ENCODE data around the gene KIF12.

KIF12 gene

DNA sequence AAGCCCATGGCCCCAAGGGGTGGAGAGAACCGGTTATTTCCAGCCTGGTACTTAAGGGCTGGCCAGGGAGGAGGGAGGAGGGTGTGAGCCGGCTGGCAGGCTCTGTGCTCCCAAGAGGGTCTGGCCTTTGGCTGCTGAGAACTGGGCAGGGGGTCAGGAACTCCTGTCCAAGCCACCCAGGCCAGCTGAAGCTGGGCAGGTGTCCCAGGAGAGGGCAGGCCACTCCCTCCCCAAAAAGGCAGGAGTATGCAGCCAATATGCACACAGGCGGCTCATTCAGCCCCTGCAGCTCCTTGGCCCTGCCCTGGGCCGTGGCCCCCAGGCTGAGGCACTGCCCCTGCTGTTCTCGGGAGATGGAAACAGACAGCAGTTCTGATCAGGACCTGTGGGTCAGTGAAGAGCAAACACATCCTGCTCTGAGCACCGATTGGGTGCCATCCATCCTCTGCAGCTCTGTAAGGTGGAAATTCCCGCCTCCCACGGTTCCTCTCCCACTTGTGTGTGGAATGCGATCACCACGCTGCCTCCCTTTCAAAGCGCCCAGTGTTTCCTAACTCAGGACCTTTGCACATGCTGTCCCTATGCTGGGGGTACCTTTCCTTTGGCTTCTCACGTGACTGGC, 17.1 kb upstream of the KIF12 start:
- no peak overlapping the region for H2BK15ac ChIP-seq (ENCODE audit: low read depth, poor library complexity, severe bottlenecking)
- H2BK120ac ChIP-seq (ENCODE audit: low read depth, low read length): no peak overlapping the region
- no peak overlapping the region for H2BK5ac ChIP-seq (ENCODE audit: low read depth, low read length, poor library complexity, severe bottlenecking)
- H4K91ac ChIP-seq (ENCODE audit: low read length): no peak overlapping the region
- no peak overlapping the region for H3K27ac ChIP-seq (ENCODE audit: low read length, poor library complexity, severe bottlenecking)
- no peak overlapping the region for H3K4me2 ChIP-seq (ENCODE audit: low read length, poor library complexity, severe bottlenecking)
- H3K27me3 ChIP-seq (ENCODE audit: control insufficient read depth in 1 of 2, insufficient read depth in 1 of 2, low read length in 2 of 2): peaks cover 28 to 67% of the 10 kb centered on the region in 2 experiments
- no peaks in the 10 kb centered on the region for H3K9me3 ChIP-seq (ENCODE audit: control insufficient read depth, low read length)
- H3K36me3 ChIP-seq (ENCODE audit: control insufficient read depth in 1 of 2, insufficient read depth in 2 of 2, low read depth in 1 of 2, low read length in 2 of 2): peaks cover 0 to 6% of the 10 kb centered on the region in 2 experiments
- no peak overlapping the region for H4K8ac ChIP-seq (ENCODE audit: low read length)
- no peak for DNase-seq
- H3K4me1 ChIP-seq (ENCODE audit: control insufficient read depth, insufficient read depth, low read depth, low read length): peaks cover 3% of the 10 kb centered on the region
- H2BK12ac ChIP-seq (ENCODE audit: low read length in 2 of 2): no peak overlapping the region
- no peak overlapping the region for H3K4ac ChIP-seq (ENCODE audit: low read depth in 1 of 2, low read length in 2 of 2)
- no peak overlapping the region for H3K14ac ChIP-seq (ENCODE audit: low read length in 2 of 2)
- no peaks in the 10 kb centered on the region for H3K79me1 ChIP-seq (replicated peaks; ENCODE audit: low read length, poor library complexity, severe bottlenecking)
- H2AFZ ChIP-seq (ENCODE audit: low read depth, low read length): no peak overlapping the region
- H2AK5ac ChIP-seq (ENCODE audit: low read length, severe bottlenecking): no peak overlapping the region
- WGBS: 80% methylated on average over 12 of the region's 12 CpGs
- no peak overlapping the region for H3K23ac ChIP-seq (ENCODE audit: low read length in 2 of 2)
- no peak overlapping the region for H3K18ac ChIP-seq (ENCODE audit: low read depth in 1 of 2, low read length in 2 of 2)
- H3K9ac ChIP-seq (ENCODE audit: low read length): no peak overlapping the region
- H3K4me3 ChIP-seq (ENCODE audit: insufficient read depth in 1 of 2, low read depth in 1 of 2, low read length in 2 of 2): no peak overlapping the region

DNA sequence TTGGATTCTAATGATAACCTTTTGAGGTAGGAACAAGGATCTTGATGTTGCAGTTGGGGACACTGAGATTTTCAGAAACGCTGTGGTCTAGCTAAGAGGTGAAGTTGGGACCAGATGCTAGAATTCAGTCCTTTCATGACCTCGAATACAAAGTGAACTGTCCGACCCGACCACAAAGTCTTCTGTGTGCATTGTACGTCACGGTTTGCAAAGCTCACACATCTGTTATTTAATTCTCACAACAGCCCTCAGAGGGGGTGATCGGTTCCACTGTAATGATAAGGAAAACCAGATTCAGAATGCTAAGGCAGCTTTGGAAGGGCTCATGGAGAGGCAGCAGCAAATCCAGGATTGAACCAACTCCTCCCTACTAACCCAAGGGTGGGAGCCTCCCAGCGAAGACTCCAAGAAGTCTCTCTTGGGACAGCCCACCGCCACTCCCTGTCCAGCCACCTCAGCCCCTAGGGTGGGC, 16.6 kb upstream of the KIF12 start:
- no peak overlapping the region for H2AFZ ChIP-seq (ENCODE audit: low read depth, low read length)
- H3K36me3 ChIP-seq (ENCODE audit: control insufficient read depth in 1 of 2, insufficient read depth in 2 of 2, low read depth in 1 of 2, low read length in 2 of 2): peaks cover 0 to 6% of the 10 kb centered on the region in 2 experiments
- no peak overlapping the region for H2BK15ac ChIP-seq (ENCODE audit: low read depth, poor library complexity, severe bottlenecking)
- H2BK5ac ChIP-seq (ENCODE audit: low read depth, low read length, poor library complexity, severe bottlenecking): no peak overlapping the region
- no peak overlapping the region for H3K23ac ChIP-seq (ENCODE audit: low read length in 2 of 2)
- no peak overlapping the region for H3K4ac ChIP-seq (ENCODE audit: low read depth in 1 of 2, low read length in 2 of 2)
- H3K4me3 ChIP-seq (ENCODE audit: insufficient read depth in 1 of 2, low read depth in 1 of 2, low read length in 2 of 2): no peak overlapping the region
- no peak overlapping the region for H3K4me2 ChIP-seq (ENCODE audit: low read length, poor library complexity, severe bottlenecking)
- 91% methylated on average over 9 of the region's 9 CpGs for WGBS
- H2AK5ac ChIP-seq (ENCODE audit: low read length, severe bottlenecking): no peak overlapping the region
- DNase-seq: no peak
- no peak overlapping the region for H3K18ac ChIP-seq (ENCODE audit: low read depth in 1 of 2, low read length in 2 of 2)
- H3K14ac ChIP-seq (ENCODE audit: low read length in 2 of 2): no peak overlapping the region
- no peak overlapping the region for H4K91ac ChIP-seq (ENCODE audit: low read length)
- no peak overlapping the region for H4K8ac ChIP-seq (ENCODE audit: low read length)
- no peak overlapping the region for H3K9ac ChIP-seq (ENCODE audit: low read length)
- H3K27me3 ChIP-seq (ENCODE audit: control insufficient read depth in 1 of 2, insufficient read depth in 1 of 2, low read length in 2 of 2): peaks cover 28 to 62% of the 10 kb centered on the region in 2 experiments
- no peak overlapping the region for H2BK12ac ChIP-seq (ENCODE audit: low read length in 2 of 2)
- no peaks in the 10 kb centered on the region for H3K79me1 ChIP-seq (replicated peaks; ENCODE audit: low read length, poor library complexity, severe bottlenecking)
- H3K27ac ChIP-seq (ENCODE audit: low read length, poor library complexity, severe bottlenecking): no peak overlapping the region
- peaks cover 5% of the 10 kb centered on the region for H3K4me1 ChIP-seq (ENCODE audit: control insufficient read depth, insufficient read depth, low read depth, low read length)
- no peaks in the 10 kb centered on the region for H3K9me3 ChIP-seq (ENCODE audit: control insufficient read depth, low read length)
- H2BK120ac ChIP-seq (ENCODE audit: low read depth, low read length): no peak overlapping the region

DNA sequence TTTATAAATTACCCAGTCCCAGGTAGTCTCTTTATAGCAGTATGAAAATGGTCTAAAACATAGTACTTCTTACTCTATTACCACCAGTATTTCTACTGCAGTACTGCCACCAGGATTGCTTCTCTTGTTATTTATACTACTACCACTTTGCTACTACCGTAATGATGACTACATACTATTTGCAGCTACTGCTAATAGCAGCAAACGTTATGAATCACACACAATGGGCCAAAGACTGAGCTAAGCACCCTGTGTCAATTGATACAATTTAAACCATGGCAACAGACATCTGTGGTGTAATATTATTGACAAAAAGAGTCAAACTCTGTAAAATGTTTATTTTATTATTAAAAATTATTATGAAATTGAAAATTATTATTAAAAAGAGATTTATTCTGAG, 15.3 kb upstream of the KIF12 start:
- H3K18ac ChIP-seq (ENCODE audit: low read depth in 1 of 2, low read length in 2 of 2): no peak overlapping the region
- H3K23ac ChIP-seq (ENCODE audit: low read length in 2 of 2): no peak overlapping the region
- H3K79me1 ChIP-seq (replicated peaks; ENCODE audit: low read length, poor library complexity, severe bottlenecking): no peaks in the 10 kb centered on the region
- H2AK5ac ChIP-seq (ENCODE audit: low read length, severe bottlenecking): no peak overlapping the region
- peaks cover 0 to 6% of the 10 kb centered on the region in 2 experiments for H3K36me3 ChIP-seq (ENCODE audit: control insufficient read depth in 1 of 2, insufficient read depth in 2 of 2, low read depth in 1 of 2, low read length in 2 of 2)
- H2BK120ac ChIP-seq (ENCODE audit: low read depth, low read length): no peak overlapping the region
- H2BK15ac ChIP-seq (ENCODE audit: low read depth, poor library complexity, severe bottlenecking): no peak overlapping the region
- H3K27ac ChIP-seq (ENCODE audit: low read length, poor library complexity, severe bottlenecking): no peak overlapping the region
- H3K4me3 ChIP-seq (ENCODE audit: insufficient read depth in 1 of 2, low read depth in 1 of 2, low read length in 2 of 2): no peak overlapping the region
- WGBS: 33% methylated on average over 1 of the region's 2 CpGs
- peak; percentile 30 for DNase-seq
- H4K91ac ChIP-seq (ENCODE audit: low read length): no peak overlapping the region
- H2AFZ ChIP-seq (ENCODE audit: low read depth, low read length): no peak overlapping the region
- H2BK5ac ChIP-seq (ENCODE audit: low read depth, low read length, poor library complexity, severe bottlenecking): no peak overlapping the region
- no peak overlapping the region for H3K4ac ChIP-seq (ENCODE audit: low read depth in 1 of 2, low read length in 2 of 2)
- peaks cover 13% of the 10 kb centered on the region for H3K4me1 ChIP-seq (ENCODE audit: control insufficient read depth, insufficient read depth, low read depth, low read length)
- no peak overlapping the region for H3K4me2 ChIP-seq (ENCODE audit: low read length, poor library complexity, severe bottlenecking)
- no peak overlapping the region for H4K8ac ChIP-seq (ENCODE audit: low read length)
- no peak overlapping the region for H3K9ac ChIP-seq (ENCODE audit: low read length)
- no peak overlapping the region for H2BK12ac ChIP-seq (ENCODE audit: low read length in 2 of 2)
- no peaks in the 10 kb centered on the region for H3K9me3 ChIP-seq (ENCODE audit: control insufficient read depth, low read length)
- H3K27me3 ChIP-seq (ENCODE audit: control insufficient read depth in 1 of 2, insufficient read depth in 1 of 2, low read length in 2 of 2): peaks cover 19 to 52% of the 10 kb centered on the region in 2 experiments
- H3K14ac ChIP-seq (ENCODE audit: low read length in 2 of 2): no peak overlapping the region

DNA sequence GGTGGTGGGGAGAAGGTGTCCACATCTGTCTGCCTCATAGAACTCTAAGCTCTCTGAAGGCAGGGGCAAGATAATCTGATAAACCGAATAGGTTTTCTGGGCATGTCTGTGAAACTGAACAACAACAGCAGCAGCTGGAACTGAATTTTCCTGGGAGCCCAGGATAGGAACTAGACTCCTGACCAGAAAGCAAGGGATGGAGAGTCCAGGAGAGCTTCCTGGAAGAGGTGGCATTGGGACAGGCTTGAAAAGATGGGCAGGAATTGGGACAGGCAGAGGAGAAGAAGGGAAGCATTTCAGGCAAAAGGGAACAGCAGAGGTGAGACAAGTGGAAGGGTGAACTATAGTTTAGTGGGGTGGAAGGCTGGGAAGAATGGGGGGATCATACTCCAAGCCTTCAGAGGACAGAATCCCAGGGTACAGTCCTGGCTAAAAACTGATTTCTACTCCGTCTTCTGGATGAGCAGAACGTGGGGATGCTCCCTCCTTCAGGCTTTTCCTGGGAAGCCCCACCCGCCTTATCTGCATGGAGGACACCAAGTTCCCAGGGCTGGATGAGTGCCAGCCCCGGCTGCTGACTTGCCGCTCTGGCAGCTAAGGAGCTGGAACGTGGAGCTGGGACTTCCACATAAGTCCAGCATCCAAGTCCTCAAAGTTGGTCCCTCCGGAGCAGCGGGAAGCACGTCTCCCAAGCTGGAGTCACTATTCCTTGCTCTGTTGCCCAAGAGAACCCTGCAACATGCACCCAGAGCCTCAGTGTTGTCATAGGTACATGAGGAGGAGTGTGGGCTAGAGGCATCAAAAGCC, 13.9 kb upstream of the KIF12 start:
- peaks cover 0 to 4% of the 10 kb centered on the region in 2 experiments for H3K36me3 ChIP-seq (ENCODE audit: control insufficient read depth in 1 of 2, insufficient read depth in 2 of 2, low read depth in 1 of 2, low read length in 2 of 2)
- H3K9me3 ChIP-seq (ENCODE audit: control insufficient read depth, low read length): no peaks in the 10 kb centered on the region
- no peak overlapping the region for H3K4me3 ChIP-seq (ENCODE audit: insufficient read depth in 1 of 2, low read depth in 1 of 2, low read length in 2 of 2)
- no peak overlapping the region for H3K4me2 ChIP-seq (ENCODE audit: low read length, poor library complexity, severe bottlenecking)
- no peak overlapping the region for H3K23ac ChIP-seq (ENCODE audit: low read length in 2 of 2)
- no peak overlapping the region for H2BK5ac ChIP-seq (ENCODE audit: low read depth, low read length, poor library complexity, severe bottlenecking)
- H2BK12ac ChIP-seq (ENCODE audit: low read length in 2 of 2): no peak overlapping the region
- H3K79me1 ChIP-seq (replicated peaks; ENCODE audit: low read length, poor library complexity, severe bottlenecking): no peaks in the 10 kb centered on the region
- 51% methylated on average over 10 of the region's 10 CpGs for WGBS
- no peak overlapping the region for H3K14ac ChIP-seq (ENCODE audit: low read length in 2 of 2)
- no peak overlapping the region for H3K27ac ChIP-seq (ENCODE audit: low read length, poor library complexity, severe bottlenecking)
- no peak overlapping the region for H2BK15ac ChIP-seq (ENCODE audit: low read depth, poor library complexity, severe bottlenecking)
- no peak overlapping the region for H2AFZ ChIP-seq (ENCODE audit: low read depth, low read length)
- no peak overlapping the region for H4K8ac ChIP-seq (ENCODE audit: low read length)
- H3K9ac ChIP-seq (ENCODE audit: low read length): peak overlapping the region; percentile 14
- no peak overlapping the region for H2BK120ac ChIP-seq (ENCODE audit: low read depth, low read length)
- peak overlapping the region; percentile 50 for H2AK5ac ChIP-seq (ENCODE audit: low read length, severe bottlenecking)
- H3K18ac ChIP-seq (ENCODE audit: low read depth in 1 of 2, low read length in 2 of 2): no peak overlapping the region
- peaks cover 20% of the 10 kb centered on the region for H3K4me1 ChIP-seq (ENCODE audit: control insufficient read depth, insufficient read depth, low read depth, low read length)
- H3K4ac ChIP-seq (ENCODE audit: low read depth in 1 of 2, low read length in 2 of 2): no peak overlapping the region
- peaks cover 9 to 38% of the 10 kb centered on the region in 2 experiments for H3K27me3 ChIP-seq (ENCODE audit: control insufficient read depth in 1 of 2, insufficient read depth in 1 of 2, low read length in 2 of 2)
- peak; percentile 45 for DNase-seq
- H4K91ac ChIP-seq (ENCODE audit: low read length): no peak overlapping the region

All from mesenchymal stem cell (in vitro differentiated cells and primary cell).